Raji (cell line): ENCODE measurements around the gene FAM151B.

ENCODE experiments used
- POLR2A ChIP-seq: IDR thresholded peaks from 2 replicates; pipeline ENCODE4 v1.6.1; 2011; ENCODE audit warnings: low read depth, low read length, control low read depth; ENCODE audit not compliant: insufficient read depth

The FAM151B gene

GRCh38 chr5:80487829-80488721 is at the start of gene FAM151B:
Gene FAM151B (plus strand): TSS chr5:80488100. CDS start chr5:80488124, 24 bp downstream.
- TF ChIP-seq POLR2A, result no peak

DNA sequence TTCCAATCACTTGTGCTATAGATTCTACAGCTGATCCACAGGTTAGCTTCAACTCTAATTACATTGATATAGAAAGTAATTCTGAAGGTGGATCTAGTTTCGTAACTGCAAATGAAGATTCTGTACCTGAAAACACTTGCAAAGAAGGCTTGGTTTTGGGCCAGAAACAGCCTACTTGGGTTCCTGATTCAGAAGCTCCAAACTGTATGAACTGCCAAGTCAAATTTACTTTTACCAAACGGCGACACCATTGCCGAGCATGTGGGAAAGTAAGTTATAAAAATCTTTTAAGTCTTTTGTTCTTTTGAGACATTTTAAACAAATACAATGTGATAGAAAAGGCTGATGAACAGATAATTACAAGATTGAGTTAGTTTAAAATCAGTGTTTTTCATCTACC is 49.2 kb upstream of the FAM151B start:
- TF ChIP-seq POLR2A, result no peak

- TF ChIP-seq POLR2A, result no peak
Measured at GRCh38 chr5:80439213-80439612, 48.7 kb upstream of the FAM151B start.

DNA sequence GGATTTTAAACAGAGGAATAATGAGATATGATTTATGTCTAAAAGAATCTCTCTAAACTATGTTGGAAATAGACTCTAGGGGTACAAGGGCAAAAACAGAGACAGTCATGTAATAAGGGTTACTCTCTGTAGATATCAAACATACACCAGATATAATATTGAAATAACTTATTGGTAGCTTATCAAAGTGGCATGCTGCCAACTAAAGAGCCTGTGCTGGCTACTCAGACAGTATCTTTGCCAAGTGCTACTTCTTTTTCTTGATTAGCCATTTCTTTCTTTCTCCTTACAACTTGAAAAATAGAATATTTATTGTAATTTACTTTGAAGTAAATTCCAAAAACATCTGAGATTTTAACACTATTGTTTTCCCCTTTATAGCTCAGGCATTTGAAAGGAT is 45.2 kb upstream of the FAM151B start:
- no peak for TF ChIP-seq POLR2A

DNA sequence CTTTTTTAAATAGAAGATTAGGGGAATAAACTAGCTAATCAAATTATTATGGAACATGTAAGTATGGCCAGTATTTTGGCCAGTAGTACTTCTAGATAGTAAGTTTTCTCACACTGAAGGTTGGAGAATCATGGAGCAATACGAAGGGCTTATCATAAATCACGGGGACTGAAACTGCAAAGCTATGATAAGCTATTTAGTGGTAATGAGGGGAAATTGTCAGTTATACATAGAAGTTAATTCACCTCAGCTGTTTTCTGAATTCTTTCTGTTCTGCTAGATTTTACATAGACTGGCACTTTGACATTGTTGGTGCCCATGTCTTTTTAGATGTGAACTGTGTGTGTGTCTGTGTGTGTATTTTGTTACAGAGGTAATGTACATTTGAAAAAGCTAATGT is 34.5 kb upstream of the FAM151B start:
- TF ChIP-seq POLR2A, result no peak

- TF ChIP-seq POLR2A, result no peak
Measured at GRCh38 chr5:80463269-80463668, 24.6 kb upstream of the FAM151B start.

DNA sequence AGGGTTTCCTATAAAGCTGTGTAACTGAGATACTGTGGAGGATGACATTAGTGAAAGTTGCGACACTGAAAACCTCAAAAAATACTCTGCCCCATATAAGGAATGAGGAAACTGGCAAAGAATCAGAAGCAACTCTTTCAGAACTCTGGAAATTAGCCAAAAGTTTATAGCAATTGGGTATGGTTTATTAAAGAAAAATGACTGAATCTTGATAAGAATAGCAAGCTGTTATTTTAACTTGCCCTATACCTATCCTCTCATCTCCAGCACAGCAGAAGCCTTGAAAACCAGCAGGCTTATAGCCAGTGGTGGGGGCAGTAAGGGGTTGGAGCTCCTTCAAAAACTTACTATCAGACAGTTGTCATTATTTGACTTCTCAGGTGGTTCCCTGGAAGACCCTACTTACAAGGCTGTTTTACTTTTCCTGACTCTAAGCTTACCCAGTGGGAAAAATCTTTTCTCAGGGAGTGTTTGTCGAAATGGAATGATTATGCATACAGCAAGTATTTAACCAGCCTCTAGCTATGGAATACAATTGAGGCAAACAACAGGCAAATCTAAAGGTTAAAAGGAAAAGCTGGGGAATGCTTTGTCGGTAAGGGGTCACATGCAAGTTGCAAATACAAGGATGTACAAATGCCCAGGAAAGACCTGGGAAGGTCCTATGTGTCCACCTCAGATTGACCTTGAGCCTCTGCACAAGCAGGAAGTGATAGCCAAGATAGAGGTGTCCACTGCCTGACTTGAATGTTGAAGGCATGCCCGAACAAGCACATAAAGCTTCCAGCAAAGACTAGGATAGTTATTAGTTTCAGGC is 21.0 kb upstream of the FAM151B start:
- no peak for TF ChIP-seq POLR2A

GRCh38 chr5:80468131-80468530 is 19.8 kb upstream of the FAM151B start:
- no peak for TF ChIP-seq POLR2A

DNA sequence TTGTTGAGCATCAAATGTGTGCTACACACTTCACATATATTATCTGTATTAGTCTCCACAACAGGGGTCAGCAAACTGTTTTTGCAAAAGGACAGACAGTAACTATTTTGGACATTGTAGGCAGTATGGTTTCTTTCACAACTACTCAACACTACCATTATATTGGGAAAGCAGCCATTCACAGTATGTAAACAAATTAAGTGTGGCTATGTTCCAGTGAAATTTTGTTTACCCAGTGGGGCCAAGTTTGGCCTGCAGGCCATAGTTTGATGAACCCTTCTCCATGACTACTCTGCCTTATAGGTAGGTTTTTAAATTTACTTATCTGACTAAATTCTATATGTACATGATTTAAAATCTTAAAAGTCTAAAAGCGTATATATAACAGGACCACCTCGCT is 13.0 kb upstream of the FAM151B start:
- no peak for TF ChIP-seq POLR2A

DNA sequence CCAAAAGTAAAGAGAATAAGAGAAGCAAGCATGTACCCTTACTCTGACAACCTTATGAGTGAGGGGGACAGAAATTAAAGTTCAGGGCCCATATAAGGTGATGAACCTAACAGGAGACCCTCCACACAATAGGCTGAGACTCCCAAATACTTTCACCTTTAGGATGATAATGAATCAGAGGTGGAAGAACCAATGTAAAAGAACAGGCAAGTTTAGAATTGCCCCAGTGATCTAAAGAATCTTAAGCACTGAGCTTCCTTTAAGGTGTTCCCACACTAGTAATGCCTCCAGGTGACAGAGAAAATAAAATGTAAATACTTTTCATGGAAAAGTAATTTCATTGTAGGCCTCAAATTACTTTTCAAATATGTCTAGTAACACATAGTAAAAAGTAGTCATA is 8.2 kb upstream of the FAM151B start:
- TF ChIP-seq POLR2A, result no peak

DNA sequence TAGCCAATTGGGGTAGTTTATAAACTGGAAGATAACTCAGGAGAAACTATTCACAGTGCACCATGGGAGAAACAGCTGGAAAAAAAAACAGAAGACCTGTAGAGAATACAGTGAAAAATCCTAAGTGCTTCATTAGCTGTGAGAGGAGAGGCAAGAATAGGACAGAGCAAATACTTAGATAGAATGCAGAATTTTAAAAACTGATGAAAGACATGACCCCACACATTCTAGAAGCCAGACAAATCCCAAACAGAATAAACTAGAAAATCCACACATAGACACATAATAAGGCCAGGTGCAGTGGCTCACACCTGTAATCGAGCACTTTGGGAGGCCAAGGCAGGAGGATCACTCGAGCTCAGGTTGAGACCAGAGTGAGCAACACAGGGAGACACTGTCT is 7.5 kb upstream of the FAM151B start:
- no peak for TF ChIP-seq POLR2A

DNA sequence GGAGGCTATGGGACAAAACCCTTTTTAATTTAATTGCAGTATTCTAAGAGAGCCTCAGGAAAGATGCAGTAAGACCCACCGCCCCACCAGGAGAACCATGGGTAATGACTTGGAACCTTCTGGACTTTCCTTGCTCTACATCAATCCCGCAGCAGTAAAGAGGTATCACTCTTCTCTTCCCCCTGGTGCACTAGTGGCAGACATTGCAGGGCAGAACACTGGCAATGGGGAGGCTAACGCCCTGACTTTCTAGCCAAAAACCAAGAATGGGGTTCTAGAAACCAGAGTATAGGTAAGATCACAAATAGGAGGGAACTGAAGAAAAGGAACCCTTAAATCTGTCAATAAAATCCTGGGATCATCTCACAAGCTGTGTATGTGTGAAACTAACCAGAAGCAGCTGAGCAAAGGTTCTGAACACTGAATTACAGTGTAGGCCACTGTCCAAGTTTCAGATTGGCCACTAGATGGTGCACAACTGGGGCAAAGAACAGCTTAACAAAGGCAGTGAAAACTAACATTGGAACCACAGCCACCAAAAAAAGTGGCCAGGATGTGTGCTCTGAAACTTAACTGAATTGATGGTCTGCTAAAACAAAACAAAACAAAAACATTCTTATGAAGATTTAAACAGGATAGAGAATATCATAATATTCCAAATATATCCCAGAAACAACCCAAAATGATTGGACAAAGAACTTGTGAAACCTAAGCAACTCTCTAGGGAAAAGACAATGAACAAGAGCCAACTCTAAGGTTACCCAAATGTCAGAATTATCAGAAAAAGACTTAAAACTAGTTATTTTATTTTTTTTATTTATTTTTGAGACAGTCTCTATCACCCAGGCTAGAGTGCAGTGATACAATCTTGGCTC is 6.6 kb upstream of the FAM151B start:
- TF ChIP-seq POLR2A, result no peak

GRCh38 chr5:80482578-80482977 is 5.3 kb upstream of the FAM151B start:
- no peak for TF ChIP-seq POLR2A

- no peak for TF ChIP-seq POLR2A
Measured at GRCh38 chr5:80483636-80484232, 4.2 kb upstream of the FAM151B start.

- TF ChIP-seq POLR2A, result no peak
Measured at GRCh38 chr5:80487444-80487828, 464 bp upstream of the FAM151B start.
